NCI-H2196 treated with DMSO at 0.1 percent for 48 hours (cell line): ENCODE measurements around the gene OLFML2A.

ENCODE experiments used
- DNase-seq: peaks from one replicate; lab custom pipeline; 2025; ENCODE audit not compliant: unreplicated experiment; lab: John Stamatoyannopoulos, UW

OLFML2A gene

DNA sequence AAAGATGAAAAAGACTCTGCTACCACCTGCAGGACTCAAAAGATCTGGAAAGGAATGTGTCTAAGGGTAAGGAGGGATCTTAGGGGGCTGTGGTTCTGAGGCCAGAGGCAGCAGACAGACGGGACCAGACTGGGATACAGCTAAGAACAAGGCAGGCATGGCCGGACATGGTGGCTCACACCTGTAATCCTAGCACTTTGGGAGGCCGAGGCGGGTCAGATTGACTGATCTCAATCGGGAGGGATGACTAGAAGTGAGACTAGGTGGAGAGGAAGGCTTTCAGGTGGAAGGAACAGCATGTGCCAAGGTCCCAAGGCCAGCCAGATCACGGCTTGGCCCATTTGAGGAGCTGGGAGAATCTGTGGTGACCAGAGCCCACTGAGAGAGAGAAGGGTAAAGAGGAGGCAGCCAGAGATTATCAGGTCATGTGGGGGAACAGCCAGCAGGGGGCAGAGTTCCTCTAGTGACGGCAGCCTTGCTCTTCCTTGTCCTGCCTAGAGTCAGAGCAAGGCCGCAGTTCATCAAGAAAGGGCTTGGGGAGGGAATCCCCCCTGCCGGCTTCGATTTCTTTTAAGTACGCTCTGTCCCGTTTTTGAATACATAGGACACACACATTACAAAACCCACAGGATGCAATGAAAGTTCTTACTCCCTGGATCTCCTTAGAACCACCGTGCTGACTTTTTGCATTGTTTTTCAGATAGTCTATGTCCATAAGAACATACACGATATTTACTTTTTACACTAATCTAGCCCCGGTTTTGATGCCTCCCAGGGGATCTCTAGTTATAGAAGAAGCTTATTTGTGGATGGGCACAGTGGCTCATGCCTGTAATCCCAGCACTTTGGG is 2.6 kb upstream of the OLFML2A start:
- peak; percentile 71 for DNase-seq

DNA sequence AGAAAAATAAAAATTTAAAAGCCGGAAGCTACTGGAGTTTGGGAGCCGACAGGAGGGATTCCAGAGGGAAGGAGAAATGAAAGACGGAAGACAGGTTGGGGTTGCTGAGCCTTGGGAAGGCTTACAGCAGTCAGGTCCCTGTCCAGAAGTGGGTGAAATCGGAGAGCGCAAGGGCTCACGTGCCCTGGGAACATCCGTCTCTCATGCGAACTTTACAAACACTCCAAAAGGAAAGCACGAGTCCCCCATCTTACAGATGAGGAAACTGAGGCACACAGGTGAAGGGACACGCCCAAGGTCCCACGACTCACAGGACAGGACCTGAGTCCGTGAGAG is 347 bp upstream of the OLFML2A start:
- no peak for DNase-seq

DNA sequence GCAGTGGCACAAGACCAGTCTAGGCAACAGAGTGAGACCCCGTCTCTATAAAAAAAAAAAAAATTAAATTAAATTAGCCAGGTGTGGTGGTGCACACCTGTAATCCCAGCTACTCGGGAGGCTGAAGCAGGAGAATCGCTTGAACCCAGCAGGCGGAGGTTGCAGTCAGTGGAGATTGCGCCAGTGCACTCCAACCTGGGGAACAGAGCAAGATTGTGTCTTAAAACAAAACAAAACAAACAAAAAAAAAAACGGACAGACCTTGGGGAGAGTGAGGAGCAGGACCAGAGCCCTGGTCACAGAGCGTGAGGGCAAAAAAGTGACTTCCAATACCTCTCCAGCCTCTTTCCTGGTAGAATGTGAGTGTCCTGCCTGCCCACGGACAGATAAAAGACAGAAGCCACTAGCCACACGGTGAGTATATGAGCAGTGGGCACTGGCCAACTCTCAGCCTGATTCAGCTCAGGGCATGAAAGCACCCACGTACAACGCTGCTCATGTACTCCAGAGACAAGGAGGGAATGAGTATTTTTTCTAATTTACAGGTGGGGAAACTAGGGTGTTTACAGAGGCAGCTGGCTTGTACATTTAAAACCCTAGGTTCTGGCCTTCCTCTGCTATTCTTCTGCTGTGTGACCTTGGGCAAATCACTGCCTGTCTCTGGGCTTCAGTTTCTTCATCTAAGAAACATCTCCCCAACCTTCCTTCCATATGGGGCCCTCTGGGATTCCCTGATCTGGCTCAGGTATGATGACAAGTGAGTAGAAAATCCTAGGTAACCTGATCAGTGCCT is 1.8 kb downstream of the OLFML2A start:
- no peak for DNase-seq

DNA sequence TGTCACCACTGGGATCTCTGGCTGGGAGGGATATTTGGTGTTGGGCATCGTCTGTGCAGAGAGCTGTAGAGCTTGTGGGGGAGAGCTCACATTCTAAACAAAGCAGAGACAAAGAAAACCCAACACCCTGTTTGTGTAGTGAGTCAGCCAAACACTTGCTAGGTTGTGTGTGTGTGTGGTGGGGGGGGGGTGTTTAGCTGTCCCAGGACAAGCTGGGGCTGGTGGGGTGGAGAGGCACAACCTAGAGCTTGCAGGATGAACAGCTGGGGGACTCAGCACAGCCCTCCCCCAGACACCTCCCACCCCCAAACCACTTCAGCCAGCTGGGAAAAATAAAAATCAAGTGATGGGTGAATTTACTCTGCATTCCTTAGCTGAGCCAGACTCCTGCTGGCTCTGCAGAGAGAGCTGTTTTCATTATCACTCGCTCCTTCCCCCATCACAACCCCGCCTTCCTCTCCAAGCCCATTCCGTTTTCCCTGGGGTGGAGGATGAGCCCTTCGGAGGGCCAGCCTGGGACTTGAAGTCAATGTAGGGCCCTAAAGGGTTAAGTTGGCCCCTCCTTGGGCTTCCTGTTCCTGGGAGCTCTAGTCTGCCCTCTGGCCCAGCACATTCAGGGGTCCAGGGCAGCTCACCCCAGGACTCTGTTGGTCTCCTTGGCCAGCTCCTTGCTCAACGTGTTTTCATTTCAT is 2.6 kb downstream of the OLFML2A start:
- no peak for DNase-seq

DNA sequence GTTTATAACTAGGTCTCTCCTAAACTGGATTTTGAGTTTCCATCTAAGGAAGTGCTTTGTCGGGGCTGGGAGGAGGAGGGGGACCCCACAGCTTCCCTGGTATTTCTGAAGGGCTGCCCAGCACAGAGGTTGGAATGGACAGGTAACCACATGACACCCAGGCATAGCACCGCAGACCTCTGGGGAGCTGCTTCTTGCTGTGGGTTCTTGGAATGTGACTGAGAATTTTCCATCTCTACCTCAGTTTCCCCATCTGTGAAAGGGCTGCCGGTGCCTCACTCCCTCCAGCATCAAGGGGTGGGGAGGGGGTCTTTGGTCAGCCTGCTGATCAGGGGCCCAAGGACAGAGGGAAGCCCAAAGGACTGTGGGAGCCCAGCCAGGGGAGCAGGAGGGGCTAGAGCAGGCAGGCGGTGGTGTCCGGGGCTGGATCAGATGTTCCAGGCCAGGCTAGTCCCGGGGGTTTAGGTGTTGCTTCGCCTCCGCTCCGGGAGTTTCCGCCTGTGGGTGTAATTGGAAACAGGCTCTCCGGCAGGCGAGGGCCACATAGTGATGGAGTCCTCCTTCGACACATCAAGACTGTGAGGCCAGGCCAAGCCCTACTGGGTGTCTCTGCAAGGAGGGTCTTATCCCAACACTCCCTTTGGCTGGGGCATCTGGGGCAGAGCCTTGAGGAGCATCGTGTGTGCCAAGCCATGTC is 3.3 kb downstream of the OLFML2A start:
- no peak for DNase-seq

DNA sequence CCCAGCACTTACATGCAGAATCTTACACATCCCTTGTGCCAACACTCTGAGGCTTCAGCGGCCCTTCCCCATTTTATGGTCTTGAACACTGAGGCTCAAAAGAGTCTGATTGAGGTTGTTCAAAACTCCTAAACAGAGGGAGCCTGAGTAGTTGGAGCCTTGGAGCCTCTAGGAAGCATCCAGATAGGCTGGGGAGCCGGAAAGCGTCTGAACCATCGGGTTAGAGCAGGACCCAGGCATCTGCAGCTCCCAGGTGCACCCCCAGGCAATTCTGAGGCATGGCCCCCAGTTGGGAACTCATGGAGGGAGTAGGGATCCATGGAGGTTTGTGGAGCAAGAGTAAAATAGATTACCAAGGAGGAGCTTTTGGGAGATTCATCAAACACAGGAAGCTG is 3.8 kb downstream of the OLFML2A start:
- DNase-seq, result no peak

DNA sequence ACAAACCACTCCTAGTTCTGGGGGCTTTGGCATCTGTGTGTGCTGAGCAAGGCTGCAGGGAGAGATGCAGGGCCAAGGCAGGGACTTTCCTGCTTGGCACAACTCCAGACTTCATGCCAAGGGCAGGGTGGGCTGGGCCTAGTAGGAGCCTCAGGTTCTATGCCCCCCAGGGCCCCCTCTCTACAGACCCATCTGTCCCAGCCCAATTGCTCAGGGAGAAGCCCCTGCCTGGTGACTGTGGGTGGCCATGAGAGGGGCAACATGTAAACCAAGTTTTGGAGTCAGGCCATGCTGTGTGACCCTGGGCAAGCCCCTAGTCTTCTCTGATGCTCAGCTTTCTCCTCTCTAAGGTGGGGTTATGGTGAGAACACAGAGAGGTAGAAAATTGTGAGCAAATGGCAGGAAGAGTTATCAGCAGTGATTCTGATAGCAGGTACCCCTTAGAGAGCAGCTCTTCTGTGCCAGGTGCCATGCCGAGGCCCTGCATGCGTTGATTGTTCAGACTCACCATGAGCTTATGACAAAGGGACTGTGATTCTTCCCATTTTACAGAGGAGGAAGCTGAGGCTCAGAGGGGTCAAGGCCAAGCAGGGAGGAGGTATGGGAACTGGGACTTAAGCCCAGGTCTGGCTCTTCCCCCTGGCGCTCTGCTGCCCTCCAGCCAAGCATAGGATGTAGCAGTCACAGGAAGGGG is 5.2 kb downstream of the OLFML2A start:
- no peak for DNase-seq

GRCh38 chr9:124782661-124783574 is 6.0 kb downstream of the OLFML2A start:
- no peak for DNase-seq

GRCh38 chr9:124783830-124784229 is 6.9 kb downstream of the OLFML2A start:
- DNase-seq, result no peak

- no peak for DNase-seq
These were observed 7.6 kb downstream of the OLFML2A start for GRCh38 chr9:124784509-124784908.

DNA sequence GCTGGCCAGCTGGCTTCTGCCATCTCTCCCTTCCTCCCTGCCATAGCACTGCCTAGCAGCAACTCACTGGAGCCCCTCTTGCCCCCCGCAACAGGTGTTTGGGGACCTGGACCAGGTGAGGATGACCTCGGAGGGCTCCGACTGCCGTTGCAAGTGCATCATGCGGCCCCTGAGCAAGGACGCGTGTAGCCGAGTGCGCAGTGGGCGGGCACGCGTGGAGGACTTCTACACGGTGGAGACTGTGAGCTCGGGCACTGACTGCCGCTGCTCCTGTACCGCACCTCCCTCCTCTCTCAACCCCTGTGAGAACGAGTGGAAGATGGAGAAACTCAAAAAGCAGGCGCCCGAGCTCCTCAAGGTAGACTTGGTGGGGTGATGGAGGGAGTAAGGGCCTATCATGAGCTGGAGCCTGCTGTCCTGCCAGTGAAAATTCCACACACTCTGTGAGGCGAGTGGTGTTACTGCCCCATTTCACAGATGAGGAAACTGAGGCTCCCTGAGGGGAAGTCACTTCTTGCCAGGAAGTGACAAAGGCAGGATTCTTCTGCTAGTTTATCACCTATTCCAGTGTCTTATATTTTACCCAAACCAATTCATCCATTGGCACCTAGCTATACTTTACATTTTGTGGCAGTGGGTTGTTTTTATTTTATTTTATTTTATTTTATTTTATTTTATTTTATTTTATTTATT is 10.1 kb downstream of the OLFML2A start:
- no peak for DNase-seq

GRCh38 chr9:124788542-124789217 is 11.7 kb downstream of the OLFML2A start:
- DNase-seq, result no peak

- DNase-seq, result no peak
These were observed 12.6 kb downstream of the OLFML2A start for GRCh38 chr9:124789531-124789930.

GRCh38 chr9:124790301-124790700 is 13.4 kb downstream of the OLFML2A start:
- DNase-seq, result no peak

GRCh38 chr9:124790801-124791505 is 14.0 kb downstream of the OLFML2A start:
- DNase-seq, result no peak

GRCh38 chr9:124792257-124793014 is 15.5 kb downstream of the OLFML2A start:
- no peak for DNase-seq

- DNase-seq, result no peak
These were observed 16.1 kb downstream of the OLFML2A start for GRCh38 chr9:124793015-124793541.
